Loucy (cell line): ENCODE data around the gene FAM168B.

Experiments used
- CTCF ChIP-seq: fragments of 200-600 bp; sonication (generic); conservative IDR thresholded peaks from 2 replicates; pipeline ENCODE4 v1.5.1; 2014; ENCODE audit warnings: mild to moderate bottlenecking, antibody characterized with exemption, low read length
- EZH2phosphoT487 ChIP-seq: fragments of 200-600 bp; IDR thresholded peaks from 2 replicates; pipeline ENCODE4 v1.6.1; 2018; ENCODE audit warnings: antibody characterized with exemption, mild to moderate bottlenecking, moderate library complexity, borderline replicate concordance

GRCh38 chr2:131105156-131105949 is 12.1 kb upstream of the FAM168B start, which contains the start of gene PLEKHB2:
- 0 out of 2 replicates have a peak, but pooled peaks have one; percentile 17 for TF ChIP-seq CTCF
- TF ChIP-seq EZH2phosphoT487, result no peak
